ENCODE data around the gene KRTAP5-11. TPM values are rescaled to one million over a fixed set of nuclear protein-coding genes. Genes with fewer than 3 reads are reported as not detected.
A peak's percentile ranks its signal among the peaks of the same experiment; 100 is the strongest.
"Not testable (repeated sequence)": the region's sequence is repeated elsewhere in the genome, so short reads cannot be mapped to it uniquely, and the experiment has no call there.

The KRTAP5-11 gene
- not detected for polyA plus RNA-seq (2013, experiment 1 of 2)
- polyA plus RNA-seq (2013, experiment 2 of 2): not detected

GRCh38 chr11:71582309-71582895 is at the start of gene KRTAP5-11:
Gene KRTAP5-11, minus strand, starts transcription at chr11:71582875. Its CDS starts 38 bp downstream, at chr11:71582837.
- H3K79me1 ChIP-seq (ENCODE audit: low read length): no peaks in the 10 kb centered on the region
- no peaks in the 10 kb centered on the region for H3K27me3 ChIP-seq (ENCODE audit: insufficient read depth, low read length, poor library complexity)
- no peak within 1 kb of the TSS for H2BK15ac ChIP-seq (replicated peaks; ENCODE audit: low read depth)
- H3K27ac ChIP-seq (ENCODE audit: low read depth, low read length): no peak within 1 kb of the TSS
- DNase-seq: no peak
- WGBS (ENCODE audit: extremely low coverage, insufficient coverage, low lambda C conversion rate): no CpG with 5 or more reads among the region's 3 CpGs
- H3K4me2 ChIP-seq (ENCODE audit: low read length): no peak within 1 kb of the TSS
- H2AK5ac ChIP-seq (ENCODE audit: low read length): no peak within 1 kb of the TSS
- H2BK5ac ChIP-seq (ENCODE audit: low read length): no peak within 1 kb of the TSS
- H3K18ac ChIP-seq (ENCODE audit: low read length): no peak within 1 kb of the TSS
- H4K5ac ChIP-seq (ENCODE audit: low read length): no peak within 1 kb of the TSS
- H3K79me2 ChIP-seq (ENCODE audit: control insufficient read depth, insufficient read depth, low read length): no peaks in the 10 kb centered on the region
- no peak within 1 kb of the TSS for H4K8ac ChIP-seq (ENCODE audit: low read depth, low read length)
- H2BK120ac ChIP-seq (ENCODE audit: low read depth, low read length): no peak within 1 kb of the TSS
- no peaks in the 10 kb centered on the region for H3K36me3 ChIP-seq (ENCODE audit: control insufficient read depth, insufficient read depth, low read length)
- no peak within 1 kb of the TSS for H3K4ac ChIP-seq (ENCODE audit: low read depth, low read length)
- no peaks in the 10 kb centered on the region for H3K4me1 ChIP-seq (ENCODE audit: control insufficient read depth, low read depth, low read length)
- no peak within 1 kb of the TSS for H3K23ac ChIP-seq (ENCODE audit: low read length)
- no peak within 1 kb of the TSS for H3K9ac ChIP-seq (ENCODE audit: low read length)
- no peak within 1 kb of the TSS for H3K4me3 ChIP-seq (ENCODE audit: low read length)
- H3K56ac ChIP-seq (ENCODE audit: low read length): no peak within 1 kb of the TSS

- not testable (repeated sequence) for H3K56ac ChIP-seq (ENCODE audit: low read length); H3K18ac ChIP-seq (ENCODE audit: low read length); H3K4ac ChIP-seq (ENCODE audit: low read depth, low read length); DNase-seq; H2BK5ac ChIP-seq (ENCODE audit: low read length); H3K4me3 ChIP-seq (ENCODE audit: low read length); H3K36me3 ChIP-seq (ENCODE audit: control insufficient read depth, insufficient read depth, low read length); H3K4me2 ChIP-seq (ENCODE audit: low read length); H3K23ac ChIP-seq (ENCODE audit: low read length); H4K5ac ChIP-seq (ENCODE audit: low read length); H3K4me1 ChIP-seq (ENCODE audit: control insufficient read depth, low read depth, low read length); H2AK5ac ChIP-seq (ENCODE audit: low read length); H3K79me1 ChIP-seq (ENCODE audit: low read length); H3K27me3 ChIP-seq (ENCODE audit: insufficient read depth, low read length, poor library complexity); H3K79me2 ChIP-seq (ENCODE audit: control insufficient read depth, insufficient read depth, low read length); H3K27ac ChIP-seq (ENCODE audit: low read depth, low read length); H2BK120ac ChIP-seq (ENCODE audit: low read depth, low read length); H3K9ac ChIP-seq (ENCODE audit: low read length); H2BK15ac ChIP-seq (replicated peaks; ENCODE audit: low read depth); H4K8ac ChIP-seq (ENCODE audit: low read depth, low read length)
- no CpG with 5 or more reads among the region's 18 CpGs for WGBS (ENCODE audit: extremely low coverage, insufficient coverage, low lambda C conversion rate)
These were observed 48.9 kb upstream of the KRTAP5-11 start for GRCh38 chr11:71631551-71631950.

- not testable (repeated sequence) for H3K23ac ChIP-seq (ENCODE audit: low read length); H3K27me3 ChIP-seq (ENCODE audit: insufficient read depth, low read length, poor library complexity); H2AK5ac ChIP-seq (ENCODE audit: low read length); H3K56ac ChIP-seq (ENCODE audit: low read length); H2BK5ac ChIP-seq (ENCODE audit: low read length); H3K27ac ChIP-seq (ENCODE audit: low read depth, low read length); H4K8ac ChIP-seq (ENCODE audit: low read depth, low read length); H3K18ac ChIP-seq (ENCODE audit: low read length); H2BK120ac ChIP-seq (ENCODE audit: low read depth, low read length); H3K4ac ChIP-seq (ENCODE audit: low read depth, low read length); H3K79me2 ChIP-seq (ENCODE audit: control insufficient read depth, insufficient read depth, low read length); H3K36me3 ChIP-seq (ENCODE audit: control insufficient read depth, insufficient read depth, low read length); H3K4me2 ChIP-seq (ENCODE audit: low read length); H3K4me3 ChIP-seq (ENCODE audit: low read length); H3K4me1 ChIP-seq (ENCODE audit: control insufficient read depth, low read depth, low read length); H3K9ac ChIP-seq (ENCODE audit: low read length); H2BK15ac ChIP-seq (replicated peaks; ENCODE audit: low read depth); H3K79me1 ChIP-seq (ENCODE audit: low read length); H4K5ac ChIP-seq (ENCODE audit: low read length)
- WGBS (ENCODE audit: extremely low coverage, insufficient coverage, low lambda C conversion rate): no CpG with 5 or more reads among the region's 1 CpG
- DNase-seq: peak; percentile 64
These were observed 47.4 kb upstream of the KRTAP5-11 start for GRCh38 chr11:71630071-71630470.

- H2BK15ac ChIP-seq (replicated peaks; ENCODE audit: low read depth); DNase-seq; H3K4me1 ChIP-seq (ENCODE audit: control insufficient read depth, low read depth, low read length); H3K4me3 ChIP-seq (ENCODE audit: low read length); H3K27me3 ChIP-seq (ENCODE audit: insufficient read depth, low read length, poor library complexity); H3K79me2 ChIP-seq (ENCODE audit: control insufficient read depth, insufficient read depth, low read length); H3K23ac ChIP-seq (ENCODE audit: low read length); H3K4me2 ChIP-seq (ENCODE audit: low read length); H2AK5ac ChIP-seq (ENCODE audit: low read length); H3K18ac ChIP-seq (ENCODE audit: low read length); H3K27ac ChIP-seq (ENCODE audit: low read depth, low read length); H3K9ac ChIP-seq (ENCODE audit: low read length); H4K5ac ChIP-seq (ENCODE audit: low read length); H3K4ac ChIP-seq (ENCODE audit: low read depth, low read length); H4K8ac ChIP-seq (ENCODE audit: low read depth, low read length); H3K79me1 ChIP-seq (ENCODE audit: low read length); H3K56ac ChIP-seq (ENCODE audit: low read length); H2BK120ac ChIP-seq (ENCODE audit: low read depth, low read length); H3K36me3 ChIP-seq (ENCODE audit: control insufficient read depth, insufficient read depth, low read length); H2BK5ac ChIP-seq (ENCODE audit: low read length): not testable (repeated sequence)
- no CpG with 5 or more reads among the region's 21 CpGs for WGBS (ENCODE audit: extremely low coverage, insufficient coverage, low lambda C conversion rate)
These were observed 46.3 kb upstream of the KRTAP5-11 start for GRCh38 chr11:71628943-71629342.

- H2BK15ac ChIP-seq (replicated peaks; ENCODE audit: low read depth); H3K23ac ChIP-seq (ENCODE audit: low read length); H2AK5ac ChIP-seq (ENCODE audit: low read length); H3K36me3 ChIP-seq (ENCODE audit: control insufficient read depth, insufficient read depth, low read length); H2BK5ac ChIP-seq (ENCODE audit: low read length); H3K4me2 ChIP-seq (ENCODE audit: low read length); H4K5ac ChIP-seq (ENCODE audit: low read length); H3K4me1 ChIP-seq (ENCODE audit: control insufficient read depth, low read depth, low read length); DNase-seq; H3K27me3 ChIP-seq (ENCODE audit: insufficient read depth, low read length, poor library complexity); H3K79me2 ChIP-seq (ENCODE audit: control insufficient read depth, insufficient read depth, low read length); H3K56ac ChIP-seq (ENCODE audit: low read length); H3K79me1 ChIP-seq (ENCODE audit: low read length); H3K4ac ChIP-seq (ENCODE audit: low read depth, low read length); H3K9ac ChIP-seq (ENCODE audit: low read length); H3K18ac ChIP-seq (ENCODE audit: low read length); H3K4me3 ChIP-seq (ENCODE audit: low read length); H2BK120ac ChIP-seq (ENCODE audit: low read depth, low read length); H3K27ac ChIP-seq (ENCODE audit: low read depth, low read length); H4K8ac ChIP-seq (ENCODE audit: low read depth, low read length): not testable (repeated sequence)
- WGBS (ENCODE audit: extremely low coverage, insufficient coverage, low lambda C conversion rate): no CpG with 5 or more reads among the region's 11 CpGs
These were observed 40.6 kb upstream of the KRTAP5-11 start for GRCh38 chr11:71623226-71623625.

GRCh38 chr11:71622561-71622960 is 39.9 kb upstream of the KRTAP5-11 start:
- not testable (repeated sequence) for H3K27me3 ChIP-seq (ENCODE audit: insufficient read depth, low read length, poor library complexity); H3K79me1 ChIP-seq (ENCODE audit: low read length); H2BK5ac ChIP-seq (ENCODE audit: low read length); H3K4ac ChIP-seq (ENCODE audit: low read depth, low read length); H3K4me3 ChIP-seq (ENCODE audit: low read length); H2AK5ac ChIP-seq (ENCODE audit: low read length); H4K5ac ChIP-seq (ENCODE audit: low read length); H3K23ac ChIP-seq (ENCODE audit: low read length); H2BK15ac ChIP-seq (replicated peaks; ENCODE audit: low read depth); H3K27ac ChIP-seq (ENCODE audit: low read depth, low read length); DNase-seq; H3K18ac ChIP-seq (ENCODE audit: low read length); H3K9ac ChIP-seq (ENCODE audit: low read length); H3K79me2 ChIP-seq (ENCODE audit: control insufficient read depth, insufficient read depth, low read length); H3K56ac ChIP-seq (ENCODE audit: low read length); H3K4me1 ChIP-seq (ENCODE audit: control insufficient read depth, low read depth, low read length); H3K4me2 ChIP-seq (ENCODE audit: low read length); H3K36me3 ChIP-seq (ENCODE audit: control insufficient read depth, insufficient read depth, low read length); H4K8ac ChIP-seq (ENCODE audit: low read depth, low read length); H2BK120ac ChIP-seq (ENCODE audit: low read depth, low read length)
- no CpG with 5 or more reads among the region's 14 CpGs for WGBS (ENCODE audit: extremely low coverage, insufficient coverage, low lambda C conversion rate)
